K562 (cell line): ENCODE data around the gene TUBA4B. TPM values are rescaled to one million over a fixed set of nuclear protein-coding genes. Genes with fewer than 3 reads are reported as not detected.

ENCODE experiments used
- ATAC-seq: fragments of 200-7000 bp; cut with Tn5 transposase; 3 replicates; pipeline ENCODE4 v1.9.1; 2020; ENCODE audit warnings: moderate library complexity
- BruUV-seq: library from RNA; stranded (reverse); fragments of 400-500 nt; replicated peaks from 2 replicates; lab custom pipeline; 2021; lab: Mats Ljungman, UMichigan
- CTCF ChIA-PET: fragments of 300-600 bp; formaldehyde crosslinking; extraction: SDS; loops from one replicate; lab custom pipeline; 2021; ENCODE audit warnings: low intra/inter-chr PET ratio; lab: Yijun Ruan, JAX
- POLR2A ChIA-PET: fragments of 300-600, 350-650 bp; sonication (Branson Sonifier 250); formaldehyde crosslinking; extraction: SDS; loops from one replicate; lab custom pipeline; 2021; ENCODE audit warnings: antibody characterized with exemption, inconsistent platforms; lab: Yijun Ruan, JAX
- DNase-seq, 4 experiments: peaks; one replicate each; pipeline versions ENCODE4 v3.0.0 to v3.0.0-alpha.2; 2011 to 2018; ENCODE audit warnings: low spot score in 3 of 4, mixed read lengths in 3 of 4; ENCODE audit errors: extremely low read depth in 1 of 4
- FAIRE-seq: peaks from 2 replicates; lab custom pipeline; 2011; peaks lifted over from hg19 to GRCh38; lab: Jason Lieb, UNC
- H2AFZ ChIP-seq: 2 replicates; pipeline ENCODE4 v1.6.0; 2011; ENCODE audit warnings: low read depth, low read length, control low read depth, inconsistent platforms
- H3K27ac ChIP-seq: fragments of 200-600 bp; 3 replicates; pipeline ENCODE4 v1.8.0; 2011; ENCODE audit warnings: low read depth, mild to moderate bottlenecking, control low read depth, inconsistent platforms, low read length, moderate library complexity, mixed read lengths; ENCODE audit errors: extremely low read depth
- H3K27me3 ChIP-seq, 2 experiments: fragments of 300-600 bp in 1 of 2; 2 replicates in 1 of 2; 3 replicates in 1 of 2; pipeline versions ENCODE4 v1.6.0 to v1.8.0; 2011; ENCODE audit warnings: inconsistent platforms in 2 of 2, low read length in 2 of 2, mild to moderate bottlenecking in 1 of 2, mixed read lengths in 1 of 2, moderate library complexity in 1 of 2; ENCODE audit not compliant: control insufficient read depth in 2 of 2, insufficient read depth in 2 of 2
- H3K36me3 ChIP-seq: fragments of 300-600 bp; 3 replicates; pipeline ENCODE4 v1.8.0; 2011; ENCODE audit warnings: mild to moderate bottlenecking, low read length, inconsistent platforms; ENCODE audit not compliant: control insufficient read depth, insufficient read depth
- H3K4me1 ChIP-seq, 2 experiments: fragments of 200-600 bp in 1 of 2; replicated peaks in 1 of 2; 2 replicates in 1 of 2; 3 replicates in 1 of 2; pipeline versions ENCODE4 v1.5.1 to v1.8.0; 2011; ENCODE audit warnings: inconsistent platforms in 2 of 2, low read length in 2 of 2, mild to moderate bottlenecking in 1 of 2, mixed read lengths in 1 of 2, moderate library complexity in 1 of 2; ENCODE audit not compliant: control insufficient read depth in 2 of 2, insufficient read depth in 2 of 2
- H3K4me2 ChIP-seq: 2 replicates; pipeline ENCODE4 v1.6.1; 2011; ENCODE audit warnings: low read length, control low read depth, inconsistent platforms, mixed read lengths; ENCODE audit not compliant: insufficient read depth
- H3K4me3 ChIP-seq: fragments of 200-600 bp; sonication (generic), shearing (Covaris generic); 2 replicates; pipeline ENCODE4 v1.5.1; 2016; ENCODE audit warnings: control low read depth, inconsistent platforms
- H3K79me2 ChIP-seq: fragments of 200-600 bp; 3 replicates; pipeline ENCODE4 v1.8.0; 2011; ENCODE audit warnings: low read length, inconsistent platforms; ENCODE audit not compliant: control insufficient read depth, insufficient read depth
- H3K9ac ChIP-seq, 2 experiments: 2 replicates each; pipeline versions ENCODE4 v1.6.0 to v1.6.1; 2011; ENCODE audit warnings: low read depth in 2 of 2, low read length in 2 of 2, control low read depth in 1 of 2, inconsistent platforms in 1 of 2, mild to moderate bottlenecking in 1 of 2, mixed read lengths in 1 of 2; ENCODE audit not compliant: insufficient read depth in 1 of 2
- H3K9me1 ChIP-seq: one replicate; pipeline ENCODE4 v1.6.0; 2011; ENCODE audit warnings: inconsistent platforms, mild to moderate bottlenecking, low read length, moderate library complexity; ENCODE audit not compliant: control insufficient read depth, insufficient read depth
- H3K9me3 ChIP-seq: replicated peaks from 2 replicates; pipeline ENCODE4 v1.5.1; 2011; ENCODE audit warnings: low read depth, low read length, inconsistent platforms; ENCODE audit not compliant: control insufficient read depth, insufficient read depth
- H4K20me1 ChIP-seq: replicated peaks from 2 replicates; pipeline ENCODE4 v1.6.1; 2011; ENCODE audit warnings: low read length, inconsistent platforms, mixed read lengths; ENCODE audit not compliant: control insufficient read depth, insufficient read depth
- ATF7 ChIP-seq: fragments of 450-650 bp; IDR thresholded peaks from 2 replicates; pipeline ENCODE4 v1.7.1; 2014; ENCODE audit warnings: mild to moderate bottlenecking, moderate library complexity
- CHD4 ChIP-seq: fragments of 200-600 bp; sonication (generic); IDR thresholded peaks from 3 replicates; pipeline ENCODE4 v1.6.1; 2012; ENCODE audit warnings: low read depth, mild to moderate bottlenecking, mixed read lengths, low read length, inconsistent platforms; ENCODE audit not compliant: insufficient read depth, insufficient replicate concordance, poor library complexity, severe bottlenecking
- KLF6 ChIP-seq: fragments of 250-450 bp; sonication (Bioruptor Pico); IDR thresholded peaks from 2 replicates; pipeline ENCODE4 v1.4.0; 2020; ENCODE audit warnings: mild to moderate bottlenecking, moderate library complexity, borderline replicate concordance
- L3MBTL2 ChIP-seq: fragments of 450-650 bp; IDR thresholded peaks from 2 replicates; pipeline ENCODE4 v1.6.1; 2016; ENCODE audit warnings: mild to moderate bottlenecking, moderate library complexity
- MITF ChIP-seq: IDR thresholded peaks from 2 replicates; pipeline ENCODE4 v1.6.1; 2014; ENCODE audit warnings: antibody characterized with exemption
- MYC ChIP-seq, 2 experiments: fragments of 250-450 bp in 1 of 2; sonication (Bioruptor Pico) in 1 of 2; IDR thresholded peaks; 2 replicates each; pipeline versions ENCODE4 v1.5.1 to v1.6.1; 2012 to 2021; ENCODE audit warnings: low read depth in 2 of 2, borderline replicate concordance in 1 of 2, improper control_type of control experiment in 1 of 2, low read length in 1 of 2, mild to moderate bottlenecking in 1 of 2, moderate library complexity in 1 of 2
- NONO ChIP-seq, 2 experiments: fragments of 200-400 bp in 1 of 2; fragments of 450-650 bp in 1 of 2; formaldehyde crosslinking in 1 of 2; IDR thresholded peaks; 2 replicates each; pipeline ENCODE4 v1.6.1; 2017; ENCODE audit warnings: low read depth in 2 of 2, mild to moderate bottlenecking in 2 of 2, moderate library complexity in 2 of 2, low read length in 1 of 2
- NR2C2 ChIP-seq, 2 experiments: fragments of 200-800 bp in 1 of 2; sonication (Bioruptor generic) in 1 of 2; sonication (generic) in 1 of 2; formaldehyde crosslinking in 1 of 2; IDR thresholded peaks; 2 replicates each; pipeline versions ENCODE4 v1.6.1 to v1.8.0; 2016 to 2022; ENCODE audit warnings: mild to moderate bottlenecking in 1 of 2, missing compliant biosample characterization in 1 of 2, missing genetic modification characterization in 1 of 2, missing genetic modification reagents in 1 of 2
- SNRNP70 ChIP-seq: fragments of 200-400 bp; formaldehyde crosslinking; optimal IDR thresholded peaks from 2 replicates; pipeline ENCODE3; 2017; ENCODE audit warnings: low read depth, low read length
- STAT5A ChIP-seq: IDR thresholded peaks from 2 replicates; pipeline ENCODE4 v1.6.1; 2012; ENCODE audit warnings: low read length, inconsistent platforms, borderline replicate concordance
- TAF7 ChIP-seq: fragments of 450-650 bp; IDR thresholded peaks from 2 replicates; pipeline ENCODE4 v1.6.1; 2016; ENCODE audit warnings: missing genetic modification characterization, missing compliant biosample characterization
- USF2 ChIP-seq: sonication (generic); formaldehyde crosslinking; IDR thresholded peaks from 2 replicates; pipeline ENCODE4 v1.5.0; 2020; ENCODE audit warnings: missing genetic modification reagents
- ZBTB17 ChIP-seq: fragments of 450-650 bp; formaldehyde crosslinking; IDR thresholded peaks from 2 replicates; pipeline ENCODE4 v1.4.0; 2020; ENCODE audit warnings: mild to moderate bottlenecking
- ZBTB7A ChIP-seq: IDR thresholded peaks from 2 replicates; pipeline ENCODE4 v1.6.1; 2011; ENCODE audit warnings: low read depth, mild to moderate bottlenecking, low read length, moderate library complexity, borderline replicate concordance; ENCODE audit not compliant: control insufficient read depth
- ZSCAN32 ChIP-seq: fragments of 450-650 bp; formaldehyde crosslinking; IDR thresholded peaks from 2 replicates; pipeline ENCODE4 v1.4.0; 2020; ENCODE audit warnings: mild to moderate bottlenecking, moderate library complexity
- WGBS: fragments of 100-300 bp; shearing (Covaris generic); methylation state at CpG from one replicate; pipeline ENCODE4 v1.1.6; 2016; ENCODE audit warnings: low coverage, mixed read lengths; ENCODE audit not compliant: insufficient coverage; ENCODE audit errors: missing lambda C conversion rate; 5-methylcytosine and 5-hydroxymethylcytosine counted together
- in situ Hi-C: fragments of 300-500 bp; cut with MboI; formaldehyde crosslinking; loops from 4 replicates; pipeline ENCODE4 v1.15.0; 2018; ENCODE audit warnings: inconsistent platforms, mixed read lengths
- intact Hi-C: fragments of 100-400 bp; cut with micrococcal nuclease; formaldehyde crosslinking; loops from 2 replicates; pipeline ENCODE4 v1.14.2; 2022
- polyA plus RNA-seq, 8 experiments: library from polyadenylated mRNA; depleted of rRNA in 4 of 8; stranded (reverse) in 5 of 8; unstranded in 3 of 8; fragments of >200 nt; fragmentation: Nextera tagmentation in 2 of 8; fragmentation: Illumina TruSeq in 1 of 8; extraction: Ambion mirVana in 2 of 8; extraction: Trizol in 1 of 8; gene quantifications; 2 replicates each; pipeline versions ENCODE4 v1.2.1 to v1.2.3, GENCODE V29; 2011 to 2014; ENCODE audit warnings: inconsistent platforms in 1 of 8, missing spikeins in 1 of 8
- total RNA-seq, 7 experiments: library from RNA; depleted of rRNA in 6 of 7; stranded (reverse); fragments of >200 nt in 6 of 7; fragmentation: Illumina TruSeq in 2 of 7; extraction: Trizol in 2 of 7; gene quantifications; 2 replicates each; pipeline versions ENCODE4 v1.2.1 to v1.2.3, GENCODE V29; 2011 to 2021; ENCODE audit warnings: low replicate concordance in 1 of 7

TUBA4B gene
- total and polyA plus RNA-seq, 9 of the 15 experiments (the other 6 are each of a cell fraction or from before 2014, with no cell fraction given), result 0.04 TPM; not detected in 8

DNA sequence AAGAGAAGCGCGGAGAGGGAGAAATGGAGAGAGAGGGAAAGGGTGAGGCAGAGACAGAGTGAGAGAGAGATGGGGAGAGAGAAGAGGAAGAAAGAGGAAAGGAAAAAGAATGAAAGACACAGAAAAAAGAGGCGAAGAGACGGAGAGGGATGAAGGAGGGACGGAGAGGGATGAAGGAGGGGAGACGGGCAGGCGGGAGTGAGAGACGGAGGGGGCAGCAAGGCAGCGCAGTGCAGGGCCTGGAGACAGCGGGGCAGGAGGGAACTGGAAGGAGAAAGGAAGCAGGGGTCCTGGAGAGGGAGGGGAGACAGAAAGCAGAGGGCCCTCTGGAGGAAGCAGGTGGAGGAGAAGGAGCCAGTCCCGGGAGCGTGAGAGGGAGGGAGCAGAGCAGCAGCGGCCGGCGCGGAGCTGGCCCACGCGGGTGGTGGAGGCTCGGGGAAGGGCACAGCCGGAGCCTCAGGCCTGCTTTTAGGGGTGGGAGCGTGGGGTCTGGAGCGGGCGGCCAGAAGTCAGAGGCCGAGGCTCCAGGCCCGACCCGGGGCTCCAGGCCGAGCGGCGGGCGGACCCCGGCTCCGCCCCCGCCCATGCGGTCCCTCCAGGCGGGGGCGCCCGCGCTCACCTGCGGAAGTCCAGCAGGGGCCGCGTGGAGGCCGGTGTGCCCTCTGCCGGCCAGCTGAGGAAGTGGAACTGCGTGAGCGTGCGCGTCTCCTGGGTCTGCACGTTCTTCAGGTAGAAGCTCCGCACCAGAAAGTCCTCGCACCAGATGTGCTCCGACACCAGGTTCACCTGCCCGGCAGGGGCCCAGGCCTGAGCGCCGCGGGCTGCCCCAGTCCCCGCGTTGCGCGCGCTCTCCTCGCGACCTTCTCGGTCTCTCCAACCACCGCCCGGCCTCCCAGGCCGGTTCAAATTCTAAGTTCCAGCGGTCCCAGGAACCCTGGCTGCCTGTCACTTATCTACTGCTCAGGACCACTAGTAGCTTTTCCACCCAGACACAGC, 41.6 kb downstream of the TUBA4B start (continued):
- TF ChIP-seq USF2 (CRISPR knock-in tag), result no peak

DNA sequence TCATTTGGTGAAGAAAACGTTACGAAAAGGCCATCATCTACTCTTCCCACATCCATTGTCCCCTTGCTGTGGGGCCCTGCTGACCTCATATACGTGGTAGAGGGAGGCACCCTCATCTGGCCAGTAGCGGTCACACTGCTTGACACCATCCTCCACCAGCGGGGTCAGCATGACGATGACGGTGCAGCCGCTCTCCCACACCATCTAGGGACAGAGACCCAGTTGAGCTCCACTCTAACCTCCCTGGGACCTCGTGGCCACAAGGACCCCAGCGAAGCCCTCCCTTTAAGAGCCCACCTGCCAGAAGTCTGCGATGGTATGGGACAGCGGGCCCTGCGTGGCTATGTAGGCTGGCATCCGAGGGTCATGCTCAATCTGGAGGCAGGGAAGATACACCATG, 43.1 kb downstream of the TUBA4B start:
- Histone ChIP-seq H3K9me1 (no peaks in the 10 kb centered on the region), H3K79me2 (no peaks in the 10 kb centered on the region), H3K9ac (peak overlapping the region in 1 of 2 experiments; percentile 79; a peak in 3 of 4 replicates), H3K4me3 (no peak overlapping the region), H3K36me3 (no peaks in the 10 kb centered on the region), H3K4me1 (peaks cover 22 to 44% of the 10 kb centered on the region in 2 experiments; a peak in 4 of 5 replicates), H3K9me3 (no peaks in the 10 kb centered on the region), H4K20me1 (no peaks in the 10 kb centered on the region), H2AFZ (peak overlapping the region; percentile 94), H3K27ac (no peak overlapping the region; the same call in 2 of the 3 replicates), H3K4me2 (peak overlapping the region; percentile 72; the same call in 1 of the 2 replicates), H3K27me3 (peaks cover 8 to 18% of the 10 kb centered on the region in 2 experiments)
- no TSS peak for BruUV-seq
- intact Hi-C loops (loop anchor here (5.0 kb wide), 2 partner anchors 56 to 69 kb away; partner anchors contain the start of genes ANKZF1 and ATG9A), in situ Hi-C loops (no loop called here)
- POLR2A ChIA-PET, result interaction anchor here (0.7 to 1.4 kb wide), 3 partner anchors 15 to 45 kb away, joined by 3 to 6 read pairs (median 3); no protein-coding TSS in a partner anchor
- CTCF ChIA-PET, result interaction anchor here (2.0 to 4.2 kb wide), 2 partner anchors 17 to 137 kb away, joined by 8 to 28 read pairs; partner anchors contain the start of gene DNAJB2
- DNase-seq (peak; percentile 48 to 71 (median 60)), FAIRE-seq (peak; percentile 94), ATAC-seq (peak; percentile 66)
- 53% methylated on average over 11 of the region's 14 CpGs for WGBS
- TF ChIP-seq CHD4, result no peak
- TF ChIP-seq ZBTB7A, result peak; percentile 53; the same call in 1 of the 2 replicates
- no peak for TF ChIP-seq NONO (IDR thresholded peaks at IDR 0.05; ENCODE audit: low read depth in 2 of 2, low read length in 1 of 2)
- TF ChIP-seq ATF7, result peak; percentile 23; the same call in 1 of the 2 replicates
- no peak for TF ChIP-seq ZSCAN32
- TF ChIP-seq MYC (IDR thresholded peaks at IDR 0.05; ENCODE audit: low read depth, low read length), result no peak
- no peak for TF ChIP-seq MYC (CRISPR knock-in tag; IDR thresholded peaks at IDR 0.05; ENCODE audit: borderline replicate concordance, low read depth)
- peak; percentile 19; the same call in 1 of the 2 replicates for TF ChIP-seq L3MBTL2
- no peak for TF ChIP-seq NR2C2 (CRISPR knock-in tag; IDR thresholded peaks at IDR 0.05)
- 0 out of 2 replicates have a peak, but pooled peaks have one; percentile 25 for TF ChIP-seq NR2C2 (tag; IDR thresholded peaks at IDR 0.05)
- TF ChIP-seq KLF6 (CRISPR knock-in tag), result no peak
- no peak for TF ChIP-seq SNRNP70
- 0 out of 2 replicates have a peak, but pooled peaks have one; percentile 13 for TF ChIP-seq ZBTB17 (CRISPR knock-in tag)
- no peak for TF ChIP-seq STAT5A
- TF ChIP-seq MITF, result no peak
- no peak for TF ChIP-seq TAF7
